Fibroblast of lung (primary cell): ENCODE results near the gene MYO1H. TPM values are rescaled to one million over a fixed set of nuclear protein-coding genes. Genes with fewer than 3 reads are reported as not detected.

Experiments
- DNase-seq, 2 donors: peaks; one replicate each; pipeline versions ENCODE4 v3.0.0 to v3.0.0-alpha.2; 2010; ENCODE audit warnings: low read depth in 2 of 2
- H2AFZ ChIP-seq: 2 replicates; pipeline ENCODE4 v1.5.1; 2012; ENCODE audit warnings: low read length, control low read depth, inconsistent platforms
- H3K27ac ChIP-seq: 2 replicates; pipeline ENCODE4 v1.5.1; 2011; ENCODE audit warnings: low read length, control low read depth; ENCODE audit not compliant: insufficient read depth
- H3K27me3 ChIP-seq: 2 replicates; pipeline ENCODE4 v1.5.1; 2011; ENCODE audit warnings: mild to moderate bottlenecking, low read length; ENCODE audit not compliant: control insufficient read depth, insufficient read depth
- H3K36me3 ChIP-seq: 2 replicates; pipeline ENCODE4 v1.5.1; 2011; ENCODE audit warnings: low read length; ENCODE audit not compliant: control insufficient read depth, insufficient read depth
- H3K4me1 ChIP-seq: 2 replicates; pipeline ENCODE4 v1.5.1; 2011; ENCODE audit warnings: low read length; ENCODE audit not compliant: control insufficient read depth, insufficient read depth; ENCODE audit errors: extremely low read depth
- H3K4me2 ChIP-seq: 2 replicates; pipeline ENCODE4 v1.5.1; 2011; ENCODE audit warnings: low read length, control low read depth; ENCODE audit not compliant: insufficient read depth; ENCODE audit errors: extremely low read depth
- H3K4me3 ChIP-seq, 4 experiments: fragments of 200-600 bp in 1 of 4; sonication (generic) in 1 of 4; replicated peaks in 1 of 4; 2 replicates each; pipeline ENCODE4 v1.5.1; 2011 to 2016; ENCODE audit warnings: low read length in 4 of 4, low read depth in 3 of 4, mild to moderate bottlenecking in 3 of 4, control low read depth in 2 of 4, inconsistent platforms in 1 of 4, mixed read lengths in 1 of 4; ENCODE audit not compliant: insufficient read depth in 1 of 4; ENCODE audit errors: control extremely low read depth in 1 of 4
- H3K79me2 ChIP-seq: 2 replicates; pipeline ENCODE4 v1.5.1; 2012; ENCODE audit warnings: mild to moderate bottlenecking, low read length, inconsistent platforms; ENCODE audit not compliant: control insufficient read depth, insufficient read depth
- H3K9ac ChIP-seq: 2 replicates; pipeline ENCODE4 v1.5.1; 2011; ENCODE audit warnings: mild to moderate bottlenecking, low read length, control low read depth; ENCODE audit not compliant: insufficient read depth
- H3K9me3 ChIP-seq: 2 replicates; pipeline ENCODE4 v1.5.1; 2012; ENCODE audit warnings: low read depth, low read length; ENCODE audit not compliant: control insufficient read depth, insufficient read depth
- H4K20me1 ChIP-seq: 2 replicates; pipeline ENCODE4 v1.5.1; 2011; ENCODE audit warnings: low read length; ENCODE audit not compliant: control insufficient read depth, insufficient read depth; ENCODE audit errors: extremely low read depth
- EZH2 ChIP-seq: IDR thresholded peaks from 2 replicates; pipeline ENCODE4 v1.5.1; 2012; ENCODE audit warnings: low read length, control low read depth, mild to moderate bottlenecking; ENCODE audit errors: missing control alignments
- polyA minus RNA-seq: library from RNA; depleted of rRNA, polyadenylated mRNA; stranded (reverse); fragments of >200 nt; gene quantifications from 2 replicates; pipeline ENCODE4 v1.2.3, GENCODE V29; 2011; ENCODE audit warnings: low replicate concordance
- polyA plus RNA-seq, 2 donors: library from polyadenylated mRNA; depleted of rRNA in 1 of 2; stranded (reverse) in 1 of 2; unstranded in 1 of 2; fragments of >200 nt; gene quantifications; 2 replicates each; pipeline ENCODE4 v1.2.1, GENCODE V29; 2011 to 2012; ENCODE audit warnings: missing spikeins in 1 of 2
- total RNA-seq: library from RNA; depleted of rRNA; stranded (reverse); fragments of >200 nt; gene quantifications from 2 replicates; pipeline ENCODE4 v1.2.1, GENCODE V29; 2014
- TF ChIP-seq, protein P1 (sequence below), 2 donors: IDR thresholded peaks in 1 of 2; conservative IDR thresholded peaks in 1 of 2; 1 replicate in 1 of 2; 2 replicates in 1 of 2; pipeline ENCODE4 v1.5.1; 2011 to 2012; ENCODE audit warnings: low read length in 2 of 2, control low read depth in 1 of 2, inconsistent platforms in 1 of 2, low read depth in 1 of 2, mild to moderate bottlenecking in 1 of 2

The MYO1H gene, protein sequence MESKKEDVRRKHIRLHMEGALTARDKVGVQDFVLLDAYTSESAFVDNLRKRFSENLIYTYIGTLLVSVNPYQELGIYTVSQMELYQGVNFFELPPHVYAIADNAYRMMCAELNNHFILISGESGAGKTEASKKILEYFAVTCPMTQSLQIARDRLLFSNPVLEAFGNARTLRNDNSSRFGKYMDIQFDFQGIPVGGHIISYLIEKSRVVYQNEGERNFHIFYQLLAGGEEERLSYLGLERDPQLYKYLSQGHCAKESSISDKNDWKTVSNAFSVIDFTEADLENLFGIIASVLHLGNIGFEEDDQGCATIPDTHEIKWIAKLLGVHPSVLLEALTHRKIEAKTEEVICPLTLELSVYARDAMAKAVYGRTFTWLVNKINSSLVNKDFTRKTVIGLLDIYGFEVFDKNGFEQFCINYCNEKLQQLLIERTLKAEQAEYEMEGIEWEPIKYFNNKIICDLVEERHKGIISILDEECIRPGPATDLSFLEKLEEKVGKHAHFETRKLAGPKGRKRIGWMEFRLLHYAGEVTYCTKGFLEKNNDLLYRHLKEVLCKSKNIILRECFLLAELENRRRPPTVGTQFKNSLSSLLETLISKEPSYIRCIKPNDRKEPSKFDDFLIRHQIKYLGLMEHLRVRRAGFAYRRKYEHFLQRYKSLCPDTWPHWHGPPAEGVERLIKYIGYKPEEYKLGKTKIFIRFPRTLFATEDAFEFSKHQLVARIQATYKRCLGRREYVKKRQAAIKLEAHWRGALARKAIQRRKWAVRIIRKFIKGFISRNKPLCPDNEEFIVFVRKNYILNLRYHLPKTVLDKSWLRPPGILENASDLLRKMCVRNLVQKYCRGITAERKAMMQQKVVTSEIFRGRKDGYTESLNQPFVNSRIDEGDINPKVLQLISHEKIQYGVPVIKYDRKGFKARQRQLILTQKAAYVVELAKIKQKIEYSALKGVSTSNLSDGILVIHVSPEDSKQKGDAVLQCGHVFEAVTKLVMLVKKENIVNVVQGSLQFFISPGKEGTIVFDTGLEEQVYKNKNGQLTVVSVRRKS
- total RNA-seq (0.77 TPM in 1 of 2 replicates, not detected in the other), polyA plus RNA-seq (0.07 and 0.15 TPM in 2 replicates), polyA minus RNA-seq (not detected in 2 replicates)
- polyA plus RNA-seq (2012) = 0.15 TPM in 1 of 2 replicates, not detected in the other

DNA sequence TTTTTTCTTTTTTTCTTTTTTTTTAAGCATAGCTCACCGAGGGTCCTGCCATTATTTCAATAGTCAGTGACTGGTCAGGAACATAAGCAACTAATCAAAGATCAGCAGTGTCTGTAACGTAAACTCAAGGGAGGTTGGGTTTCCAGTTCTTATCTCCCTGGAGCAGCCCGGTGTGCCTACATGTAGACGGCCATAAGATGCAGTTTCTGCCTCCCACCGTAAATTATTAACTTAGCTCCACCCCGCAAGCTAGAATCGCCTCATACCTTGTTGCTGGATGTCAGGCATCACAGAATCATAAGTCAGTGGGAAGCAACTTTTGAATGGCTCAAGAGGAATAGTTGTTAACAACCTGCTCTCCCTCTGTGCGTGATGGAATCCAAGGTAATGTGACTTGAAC lies at the start of gene MYO1H:
Gene MYO1H (plus strand): TSS at position 312 of the 400 bp plus-strand sequence. CDS start 61 bp downstream, at position 373.
- no peak within 1 kb of the TSS for H2AFZ ChIP-seq
- H4K20me1 ChIP-seq = no peaks in the 10 kb centered on the region
- H3K27me3 ChIP-seq = no peaks in the 10 kb centered on the region
- H3K27ac ChIP-seq = no peak within 1 kb of the TSS
- no peak for DNase-seq
- no peak within 1 kb of the TSS for H3K9ac ChIP-seq
- H3K36me3 ChIP-seq = no peaks in the 10 kb centered on the region
- H3K4me2 ChIP-seq = no peak within 1 kb of the TSS
- no peaks in the 10 kb centered on the region for H3K9me3 ChIP-seq
- no peaks in the 10 kb centered on the region for H3K79me2 ChIP-seq
- TF ChIP-seq EZH2 = no peak
- TF ChIP-seq, protein P1, sequence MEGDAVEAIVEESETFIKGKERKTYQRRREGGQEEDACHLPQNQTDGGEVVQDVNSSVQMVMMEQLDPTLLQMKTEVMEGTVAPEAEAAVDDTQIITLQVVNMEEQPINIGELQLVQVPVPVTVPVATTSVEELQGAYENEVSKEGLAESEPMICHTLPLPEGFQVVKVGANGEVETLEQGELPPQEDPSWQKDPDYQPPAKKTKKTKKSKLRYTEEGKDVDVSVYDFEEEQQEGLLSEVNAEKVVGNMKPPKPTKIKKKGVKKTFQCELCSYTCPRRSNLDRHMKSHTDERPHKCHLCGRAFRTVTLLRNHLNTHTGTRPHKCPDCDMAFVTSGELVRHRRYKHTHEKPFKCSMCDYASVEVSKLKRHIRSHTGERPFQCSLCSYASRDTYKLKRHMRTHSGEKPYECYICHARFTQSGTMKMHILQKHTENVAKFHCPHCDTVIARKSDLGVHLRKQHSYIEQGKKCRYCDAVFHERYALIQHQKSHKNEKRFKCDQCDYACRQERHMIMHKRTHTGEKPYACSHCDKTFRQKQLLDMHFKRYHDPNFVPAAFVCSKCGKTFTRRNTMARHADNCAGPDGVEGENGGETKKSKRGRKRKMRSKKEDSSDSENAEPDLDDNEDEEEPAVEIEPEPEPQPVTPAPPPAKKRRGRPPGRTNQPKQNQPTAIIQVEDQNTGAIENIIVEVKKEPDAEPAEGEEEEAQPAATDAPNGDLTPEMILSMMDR (conservative IDR thresholded peaks at IDR 0.05 in 1 of 2, IDR thresholded peaks at IDR 0.05 in 1 of 2; ENCODE audit: low read depth in 1 of 2, low read length in 2 of 2) = no peak
- no peaks in the 10 kb centered on the region for H3K4me1 ChIP-seq
- H3K4me3 ChIP-seq = no peak within 1 kb of the TSS

- H3K9ac ChIP-seq = no peak overlapping the region
- no peaks in the 10 kb centered on the region for H3K9me3 ChIP-seq
- no peaks in the 10 kb centered on the region for H3K4me1 ChIP-seq
- no peak overlapping the region for H2AFZ ChIP-seq
- DNase-seq = no peak
- no peak overlapping the region for H3K27ac ChIP-seq
- H3K36me3 ChIP-seq = no peaks in the 10 kb centered on the region
- no peak overlapping the region for H3K4me3 ChIP-seq
- H4K20me1 ChIP-seq = no peaks in the 10 kb centered on the region
- TF ChIP-seq, protein P1 (conservative IDR thresholded peaks at IDR 0.05 in 1 of 2, IDR thresholded peaks at IDR 0.05 in 1 of 2; ENCODE audit: low read depth in 1 of 2, low read length in 2 of 2) = no peak
- TF ChIP-seq EZH2 = no peak
- H3K79me2 ChIP-seq = no peaks in the 10 kb centered on the region
- peaks cover under 1% of the 10 kb centered on the region for H3K27me3 ChIP-seq
- no peak overlapping the region for H3K4me2 ChIP-seq
These were observed 47.9 kb upstream of the MYO1H start for GRCh38 chr12:109299849-109300248.
